Lung (tissue), 12 donors: ENCODE measurements around the gene C1orf167. TPM values are rescaled to one million over a fixed set of nuclear protein-coding genes. Genes with fewer than 3 reads are reported as not detected.

ENCODE experiments used
- ATAC-seq: fragments of 200-7000 bp; cut with Tn5 transposase; one replicate; pipeline ENCODE4 v1.9.1; 2020; ENCODE audit warnings: moderate number of reproducible peaks; ENCODE audit not compliant: insufficient read depth, low FRiP score
- DNase-seq, 3 donors: peaks; one replicate each; pipeline ENCODE4 v3.0.0-alpha.2; 2013 to 2017
- H3K27ac ChIP-seq, 2 donors: one replicate each; pipeline ENCODE4 v1.5.1; 2013; ENCODE audit warnings: mild to moderate bottlenecking in 2 of 2, moderate library complexity in 2 of 2, control low read depth in 1 of 2, inconsistent platforms in 1 of 2, low read depth in 1 of 2, low read length in 1 of 2
- H3K27me3 ChIP-seq, 3 donors: one replicate each; pipeline ENCODE4 v1.5.1; 2013; ENCODE audit warnings: low read length in 2 of 3; ENCODE audit not compliant: control insufficient read depth in 3 of 3, insufficient read depth in 3 of 3
- H3K36me3 ChIP-seq, 4 donors: one replicate each; pipeline ENCODE4 v1.5.1; 2013; ENCODE audit warnings: low read length in 4 of 4, mild to moderate bottlenecking in 1 of 4, moderate library complexity in 1 of 4; ENCODE audit not compliant: control insufficient read depth in 4 of 4, insufficient read depth in 4 of 4
- H3K4me1 ChIP-seq, 5 donors: one replicate each; pipeline ENCODE4 v1.5.1; 2013; ENCODE audit warnings: low read length in 5 of 5, mild to moderate bottlenecking in 2 of 5, moderate library complexity in 1 of 5; ENCODE audit not compliant: control insufficient read depth in 5 of 5, insufficient read depth in 5 of 5
- H3K4me3 ChIP-seq: one replicate; pipeline ENCODE4 v1.5.1; 2013; ENCODE audit warnings: mild to moderate bottlenecking, control low read depth, moderate library complexity
- H3K9ac ChIP-seq, 2 donors: one replicate each; pipeline ENCODE4 v1.5.1; 2013; ENCODE audit warnings: low read length in 2 of 2, control low read depth in 1 of 2; ENCODE audit not compliant: insufficient read depth in 1 of 2
- H3K9me3 ChIP-seq, 4 donors: one replicate each; pipeline ENCODE4 v1.5.1; 2013; ENCODE audit warnings: low read length in 3 of 4, mild to moderate bottlenecking in 1 of 4, moderate library complexity in 1 of 4; ENCODE audit not compliant: control insufficient read depth in 4 of 4, insufficient read depth in 3 of 4
- WGBS, 2 donors: extraction: QIAGEN DNeasy Blood & Tissue Kit; methylation state at CpG; one replicate each; pipeline ENCODE4 v1.1.7; 2013; 5-methylcytosine and 5-hydroxymethylcytosine counted together
- polyA plus RNA-seq, 2 donors: library from polyadenylated mRNA; stranded (reverse); fragments of 200-250 nt; gene quantifications; one replicate each; pipeline ENCODE4 v1.2.1, GENCODE V29; 2013
- total RNA-seq, 2 donors: library from RNA; depleted of rRNA in 1 of 2; stranded (reverse); fragments of >200 nt in 1 of 2; gene quantifications; one replicate each; pipeline ENCODE4 v1.2.1, GENCODE V29; 2014 to 2021
- TF ChIP-seq, protein P1 (sequence below): IDR thresholded peaks from 2 replicates; pipeline ENCODE4 v1.5.1; 2012; ENCODE audit warnings: mild to moderate bottlenecking; ENCODE audit errors: control extremely low read depth, extremely low read depth
- donor health status: control.
- donor health status: control.
- donor health status: Bipolar disorder and iron deficiency.
- donor health status: healthy.
- donor health status: DM: yes; HTN: yes; CAD: no.

C1orf167 gene
- total and polyA plus RNA-seq, 4 donors = 0.91 to 11.3 (median 9.1) TPM

- H3K9me3 ChIP-seq = no peaks in the 10 kb centered on the region
- H3K9ac ChIP-seq = no peak overlapping the region
- H3K36me3 ChIP-seq = no peaks in the 10 kb centered on the region
- TF ChIP-seq, protein P1, sequence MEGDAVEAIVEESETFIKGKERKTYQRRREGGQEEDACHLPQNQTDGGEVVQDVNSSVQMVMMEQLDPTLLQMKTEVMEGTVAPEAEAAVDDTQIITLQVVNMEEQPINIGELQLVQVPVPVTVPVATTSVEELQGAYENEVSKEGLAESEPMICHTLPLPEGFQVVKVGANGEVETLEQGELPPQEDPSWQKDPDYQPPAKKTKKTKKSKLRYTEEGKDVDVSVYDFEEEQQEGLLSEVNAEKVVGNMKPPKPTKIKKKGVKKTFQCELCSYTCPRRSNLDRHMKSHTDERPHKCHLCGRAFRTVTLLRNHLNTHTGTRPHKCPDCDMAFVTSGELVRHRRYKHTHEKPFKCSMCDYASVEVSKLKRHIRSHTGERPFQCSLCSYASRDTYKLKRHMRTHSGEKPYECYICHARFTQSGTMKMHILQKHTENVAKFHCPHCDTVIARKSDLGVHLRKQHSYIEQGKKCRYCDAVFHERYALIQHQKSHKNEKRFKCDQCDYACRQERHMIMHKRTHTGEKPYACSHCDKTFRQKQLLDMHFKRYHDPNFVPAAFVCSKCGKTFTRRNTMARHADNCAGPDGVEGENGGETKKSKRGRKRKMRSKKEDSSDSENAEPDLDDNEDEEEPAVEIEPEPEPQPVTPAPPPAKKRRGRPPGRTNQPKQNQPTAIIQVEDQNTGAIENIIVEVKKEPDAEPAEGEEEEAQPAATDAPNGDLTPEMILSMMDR = no peak
- WGBS, 2 donors = 91% methylated on average over 3 of the region's 3 CpGs
- no peak for DNase-seq
- no peak for ATAC-seq
- no peak overlapping the region for H3K4me3 ChIP-seq
- H3K27ac ChIP-seq = no peak overlapping the region
- no peaks in the 10 kb centered on the region for H3K27me3 ChIP-seq
- peaks cover 5 to 57% (median 27%) of the 10 kb centered on the region in 5 donors for H3K4me1 ChIP-seq
Observed at GRCh38 chr1:11733306-11733705, 28.7 kb upstream of the C1orf167 start.

GRCh38 chr1:11735531-11735853 lies 26.5 kb upstream of the C1orf167 start:
- 26 to 33% methylated on average over 4 of the region's 4 CpGs for WGBS, 2 donors
- TF ChIP-seq, protein P1 = no peak
- no peak for DNase-seq
- no peaks in the 10 kb centered on the region for H3K36me3 ChIP-seq
- H3K27me3 ChIP-seq = no peaks in the 10 kb centered on the region
- H3K9me3 ChIP-seq = no peaks in the 10 kb centered on the region
- H3K4me3 ChIP-seq = no peak overlapping the region
- no peak for ATAC-seq
- peak overlapping the region in 1 of 2 donors; percentile 59 for H3K9ac ChIP-seq
- H3K4me1 ChIP-seq = peaks cover 5 to 41% (median 19%) of the 10 kb centered on the region in 5 donors
- peak overlapping the region; percentile 57 to 83 for H3K27ac ChIP-seq

DNA sequence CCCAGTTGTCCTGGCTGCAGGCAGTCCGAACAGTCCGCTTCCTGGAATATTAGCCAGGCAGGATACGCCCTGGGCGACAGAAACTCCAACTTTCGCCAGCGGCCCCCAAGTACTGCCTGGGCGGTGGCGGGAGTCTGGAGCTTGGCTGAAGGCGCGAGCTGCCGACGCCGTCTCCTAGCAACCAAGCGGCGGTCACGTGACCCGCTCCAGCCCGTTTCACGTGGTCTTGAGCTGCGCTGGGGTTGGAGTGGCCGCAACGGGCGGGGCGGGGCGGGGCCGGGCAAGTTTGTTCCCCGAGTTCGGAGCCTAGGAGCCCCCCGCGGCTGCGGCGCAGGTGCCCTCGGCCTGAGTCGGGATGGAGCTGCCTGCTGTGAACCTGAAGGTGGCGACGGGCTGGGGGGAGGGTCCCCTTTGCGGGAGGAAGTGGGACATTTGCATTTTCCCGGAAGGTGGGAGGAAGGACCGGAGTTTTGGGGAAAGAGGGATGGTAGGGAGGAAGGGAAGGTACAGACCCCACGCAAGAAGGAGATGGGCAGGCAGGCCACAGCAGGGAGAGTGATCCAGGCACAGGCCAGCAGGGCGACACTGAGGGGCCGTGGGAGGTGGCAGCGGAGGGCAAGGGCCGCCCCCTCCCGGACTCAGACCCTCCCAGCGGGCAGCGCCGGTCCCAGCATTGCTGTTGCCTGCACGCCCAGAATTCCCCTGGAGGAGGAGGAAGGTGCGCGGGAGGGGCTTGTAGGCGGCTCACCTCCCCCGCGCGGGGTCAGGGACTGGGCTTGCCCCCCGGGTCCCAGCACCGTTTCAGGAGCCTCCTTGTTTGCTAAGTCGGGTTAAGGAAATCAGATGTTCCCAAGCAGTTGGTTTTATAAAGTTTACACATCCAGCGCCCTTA lies 25.9 kb upstream of the C1orf167 start, which contains the start of gene AGTRAP:
AGTRAP (plus strand) TSS at position 283 of the 892 bp plus-strand sequence; CDS start at position 356, 73 bp downstream.
- peak; percentile 71 for ATAC-seq
- Histone ChIP-seq H3K27me3 (no peaks in the 10 kb centered on the region), H3K9me3 (no peaks in the 10 kb centered on the region), H3K9ac (peak within 1 kb of the TSS; percentile 65 to 72), H3K27ac (peak within 1 kb of the TSS; percentile 91 to 93), H3K4me1 (peaks cover 5 to 35% (median 18%) of the 10 kb centered on the region in 5 donors), H3K4me3 (peak within 1 kb of the TSS; percentile 71), H3K36me3 (no peaks in the 10 kb centered on the region)
- 1% methylated on average over 56 to 59 of the region's 59 CpGs for WGBS, 2 donors
- TF ChIP-seq, protein P1 = no peak
- peak; percentile 96 to 99 (median 96) for DNase-seq
